Activated B cell treated with CpG ODN at 0.5 μM for 24 hours (primary cell): ENCODE results near the gene TCF4. TPM values are rescaled to one million over a fixed set of nuclear protein-coding genes. Genes with fewer than 3 reads are reported as not detected.

Experiments
- ATAC-seq: fragments of 200-7000 bp; cut with Tn5 transposase; one replicate; pipeline ENCODE4 v1.10.0; 2021; ENCODE audit warnings: low read depth, mild to moderate bottlenecking, moderate library complexity
- CTCF ChIA-PET: fragments of 350-600 bp; sonication (Branson Sonifier 250); formaldehyde crosslinking; loops from one replicate; lab custom pipeline; 2021; ENCODE audit warnings: antibody characterized with exemption; lab: Charles Lee
- POLR2A ChIA-PET: fragments of 350-600 bp; sonication (Branson Sonifier 250); formaldehyde crosslinking; loops from one replicate; lab custom pipeline; 2021; ENCODE audit warnings: antibody characterized with exemption; lab: Charles Lee
- DNase-seq: peaks from one replicate; pipeline ENCODE4 v3.0.0; 2022
- H3K27ac Mint-ChIP-seq: one replicate; pipeline ENCODE4 v1.8.0; 2020; ENCODE audit warnings: mixed read lengths
- H3K27me3 Mint-ChIP-seq: one replicate; pipeline ENCODE4 v1.8.0; 2021; ENCODE audit warnings: mixed read lengths
- H3K36me3 Mint-ChIP-seq: one replicate; pipeline ENCODE4 v1.8.0; 2021; ENCODE audit warnings: low read depth, mixed read lengths
- H3K4me1 Mint-ChIP-seq: one replicate; pipeline ENCODE4 v1.8.0; 2021; ENCODE audit warnings: mixed read lengths
- H3K4me3 Mint-ChIP-seq: one replicate; pipeline ENCODE4 v1.8.0; 2020; ENCODE audit warnings: mild to moderate bottlenecking, mixed read lengths
- H3K9me3 Mint-ChIP-seq: one replicate; pipeline ENCODE4 v1.8.0; 2020; ENCODE audit warnings: mixed read lengths
- intact Hi-C: fragments of 100-400 bp; cut with micrococcal nuclease; formaldehyde crosslinking; loops from one replicate; pipeline ENCODE4 v1.15.1; 2024
- total RNA-seq: library from RNA; stranded (reverse); gene quantifications from 2 replicates; pipeline ENCODE4 v1.2.3, GENCODE V29; 2022
- TF ChIP-seq, protein P1 (sequence below): fragments of 200-600 bp; IDR thresholded peaks from one replicate; pipeline ENCODE4 v1.8.0; 2022; ENCODE audit warnings: antibody characterized with exemption, mild to moderate bottlenecking

Gene TCF4
- total RNA-seq, 1 donor from 2014 or later, result 270 TPM

DNA sequence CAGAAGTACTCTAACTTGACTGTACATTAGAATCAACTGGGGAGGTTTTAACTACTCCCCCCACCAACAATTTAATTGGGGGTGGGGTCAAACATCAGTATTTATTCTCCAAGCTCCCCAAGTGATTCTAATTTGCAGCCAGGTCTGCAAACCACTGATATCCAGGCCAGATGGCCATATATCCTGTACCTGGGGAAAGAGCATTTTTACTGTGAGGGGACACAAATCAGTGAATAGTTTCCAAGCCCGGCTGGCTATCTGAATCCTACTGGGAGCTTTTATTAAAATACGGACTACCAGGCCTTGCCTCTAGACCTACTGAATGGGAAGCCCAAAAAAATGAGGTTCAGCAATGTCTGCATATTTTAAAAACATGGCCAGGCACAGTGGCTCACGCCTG lies 88.5 kb downstream of the TCF4 start:
- H3K9me3 Mint-ChIP-seq, result no peaks in the 10 kb centered on the region
- ChIA-PET POLR2A (no interaction called here), CTCF (no interaction called here)
- intact Hi-C loops, result no loop called here
- H3K27ac Mint-ChIP-seq, result no peak overlapping the region
- DNase-seq (no peak), ATAC-seq (no peak)
- H3K36me3 Mint-ChIP-seq, result no peaks in the 10 kb centered on the region
- peaks cover 11% of the 10 kb centered on the region for H3K4me1 Mint-ChIP-seq
- H3K27me3 Mint-ChIP-seq, result no peaks in the 10 kb centered on the region
- TF ChIP-seq, protein P1, sequence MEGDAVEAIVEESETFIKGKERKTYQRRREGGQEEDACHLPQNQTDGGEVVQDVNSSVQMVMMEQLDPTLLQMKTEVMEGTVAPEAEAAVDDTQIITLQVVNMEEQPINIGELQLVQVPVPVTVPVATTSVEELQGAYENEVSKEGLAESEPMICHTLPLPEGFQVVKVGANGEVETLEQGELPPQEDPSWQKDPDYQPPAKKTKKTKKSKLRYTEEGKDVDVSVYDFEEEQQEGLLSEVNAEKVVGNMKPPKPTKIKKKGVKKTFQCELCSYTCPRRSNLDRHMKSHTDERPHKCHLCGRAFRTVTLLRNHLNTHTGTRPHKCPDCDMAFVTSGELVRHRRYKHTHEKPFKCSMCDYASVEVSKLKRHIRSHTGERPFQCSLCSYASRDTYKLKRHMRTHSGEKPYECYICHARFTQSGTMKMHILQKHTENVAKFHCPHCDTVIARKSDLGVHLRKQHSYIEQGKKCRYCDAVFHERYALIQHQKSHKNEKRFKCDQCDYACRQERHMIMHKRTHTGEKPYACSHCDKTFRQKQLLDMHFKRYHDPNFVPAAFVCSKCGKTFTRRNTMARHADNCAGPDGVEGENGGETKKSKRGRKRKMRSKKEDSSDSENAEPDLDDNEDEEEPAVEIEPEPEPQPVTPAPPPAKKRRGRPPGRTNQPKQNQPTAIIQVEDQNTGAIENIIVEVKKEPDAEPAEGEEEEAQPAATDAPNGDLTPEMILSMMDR, result no peak
- no peak overlapping the region for H3K4me3 Mint-ChIP-seq

DNA sequence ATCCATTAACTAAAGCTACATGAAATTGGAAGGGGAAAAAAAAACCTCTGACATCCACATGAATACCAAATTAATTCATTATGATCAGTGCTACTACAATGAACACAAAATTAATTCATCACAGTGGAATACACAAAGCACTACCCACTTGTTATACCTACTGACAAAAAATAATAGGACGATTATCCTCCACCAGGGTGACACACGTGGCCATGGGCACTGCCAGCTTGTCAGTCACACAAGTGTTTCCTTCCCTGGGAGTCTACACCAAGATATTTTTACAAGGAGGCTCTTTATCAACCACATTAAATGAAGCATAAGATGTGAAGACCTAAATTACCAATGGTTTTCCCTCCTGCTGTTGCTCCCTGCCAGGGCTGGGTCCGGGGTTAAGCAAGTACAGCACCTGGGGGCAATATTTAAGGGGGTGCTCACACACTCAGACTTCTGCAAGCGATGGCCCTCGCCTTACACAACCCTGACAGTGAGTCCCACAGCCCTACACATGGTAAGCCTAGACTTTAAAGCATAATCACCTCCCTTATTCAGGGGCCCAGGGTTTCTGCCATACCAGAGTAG lies 90.1 kb downstream of the TCF4 start:
- no peaks in the 10 kb centered on the region for H3K36me3 Mint-ChIP-seq
- CTCF ChIA-PET, result no interaction called here
- TF ChIP-seq, protein P1, result no peak
- peaks cover 9% of the 10 kb centered on the region for H3K4me1 Mint-ChIP-seq
- H3K27ac Mint-ChIP-seq, result no peak overlapping the region
- no peak for DNase-seq
- H3K9me3 Mint-ChIP-seq, result no peaks in the 10 kb centered on the region
- POLR2A ChIA-PET, result no interaction called here
- H3K27me3 Mint-ChIP-seq, result no peaks in the 10 kb centered on the region
- H3K4me3 Mint-ChIP-seq, result no peak overlapping the region
- intact Hi-C loops, result no loop called here
- no peak for ATAC-seq

DNA sequence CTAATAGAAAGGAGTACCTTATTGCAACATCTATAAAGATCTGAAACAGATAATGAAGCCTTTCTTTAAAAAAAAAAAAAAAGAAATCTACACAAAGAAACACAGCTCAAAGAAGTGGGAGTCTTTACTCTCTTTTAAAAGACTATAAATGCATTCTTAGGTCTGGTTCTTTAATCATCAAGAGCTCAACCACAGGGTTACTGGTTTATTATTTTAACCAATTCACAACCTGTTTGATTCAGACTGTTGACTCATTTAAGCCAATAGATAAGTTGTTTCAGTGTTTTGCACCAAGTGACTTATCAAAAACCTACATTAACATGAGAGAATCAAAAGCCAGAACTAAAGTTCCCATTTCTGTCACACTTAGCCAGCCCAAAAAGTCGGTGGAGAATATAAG lies 93.1 kb downstream of the TCF4 start:
- Mint-ChIP-seq H3K4me3 (no peak overlapping the region), H3K27me3 (no peaks in the 10 kb centered on the region), H3K36me3 (no peaks in the 10 kb centered on the region), H3K4me1 (peaks cover under 1% of the 10 kb centered on the region), H3K27ac (no peak overlapping the region), H3K9me3 (no peaks in the 10 kb centered on the region)
- DNase-seq (no peak), ATAC-seq (no peak)
- ChIA-PET POLR2A (no interaction called here), CTCF (no interaction called here)
- TF ChIP-seq, protein P1, result no peak
- intact Hi-C loops, result no loop called here

DNA sequence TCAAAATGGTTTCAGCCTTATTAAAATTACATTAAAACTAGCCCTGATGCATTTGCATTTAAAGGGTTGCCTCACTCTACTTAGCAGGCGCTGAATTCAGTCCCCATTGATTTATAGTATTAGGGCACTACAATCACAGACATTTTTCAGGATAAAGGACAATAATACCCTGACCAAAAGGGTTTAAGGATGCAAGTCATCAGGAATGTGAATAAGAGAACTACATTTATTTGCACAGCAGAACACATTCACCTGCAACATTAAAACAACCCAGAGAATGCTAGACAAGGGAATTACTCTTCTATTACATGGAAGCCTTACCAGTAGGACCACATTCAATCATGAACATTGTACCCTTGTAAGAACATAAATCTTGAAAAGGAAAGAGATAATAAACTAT lies 93.6 kb downstream of the TCF4 start:
- Mint-ChIP-seq H3K4me1 (peaks cover 5% of the 10 kb centered on the region), H3K36me3 (no peaks in the 10 kb centered on the region), H3K9me3 (no peaks in the 10 kb centered on the region), H3K27ac (no peak overlapping the region), H3K27me3 (no peaks in the 10 kb centered on the region), H3K4me3 (no peak overlapping the region)
- CTCF ChIA-PET, result no interaction called here
- ATAC-seq, result no peak
- TF ChIP-seq, protein P1, result no peak
- DNase-seq, result no peak
- intact Hi-C loops, result no loop called here
- POLR2A ChIA-PET, result no interaction called here

DNA sequence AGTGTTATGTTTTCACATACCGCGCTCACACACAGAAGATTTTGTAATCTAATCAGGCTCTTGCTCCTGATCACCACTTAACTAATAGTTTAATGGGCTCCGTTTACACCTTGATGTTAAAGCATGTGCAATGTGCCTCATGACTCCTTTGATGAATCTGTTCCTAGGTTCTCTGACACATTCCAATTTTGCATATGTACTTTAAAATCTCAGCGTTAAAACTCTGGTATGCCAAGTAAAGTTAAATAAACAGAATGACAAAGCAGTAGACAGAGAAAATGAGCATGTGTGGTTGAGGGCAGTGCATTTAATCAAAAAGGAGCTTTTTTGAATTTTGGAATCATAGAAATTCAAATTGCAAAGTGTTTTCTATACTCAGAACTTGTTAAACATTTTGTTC lies 96.4 kb downstream of the TCF4 start:
- ChIA-PET POLR2A (no interaction called here), CTCF (no interaction called here)
- TF ChIP-seq, protein P1, result no peak
- ATAC-seq (no peak), DNase-seq (no peak)
- H3K9me3 Mint-ChIP-seq, result no peaks in the 10 kb centered on the region
- no peak overlapping the region for H3K4me3 Mint-ChIP-seq
- peaks cover 18% of the 10 kb centered on the region for H3K4me1 Mint-ChIP-seq
- no peaks in the 10 kb centered on the region for H3K27me3 Mint-ChIP-seq
- no peaks in the 10 kb centered on the region for H3K36me3 Mint-ChIP-seq
- intact Hi-C loops, result no loop called here
- H3K27ac Mint-ChIP-seq, result no peak overlapping the region
